Forelimb muscle (tissue), 1 donor: ENCODE data around the gene JUND. TPM values are rescaled to one million over a fixed set of nuclear protein-coding genes. Genes with fewer than 3 reads are reported as not detected.

Experiments
- DNase-seq: peaks from one replicate; pipeline ENCODE4 v3.0.0-alpha.2; 2013; ENCODE audit warnings: low read depth
- polyA plus RNA-seq: library from polyadenylated mRNA; unstranded; fragments of 120-200 nt; gene quantifications from one replicate; pipeline ENCODE4 v1.2.1, GENCODE V29; 2013; ENCODE audit not compliant: insufficient read length

The JUND gene
- polyA plus RNA-seq, 1 donor: 129 TPM

DNA sequence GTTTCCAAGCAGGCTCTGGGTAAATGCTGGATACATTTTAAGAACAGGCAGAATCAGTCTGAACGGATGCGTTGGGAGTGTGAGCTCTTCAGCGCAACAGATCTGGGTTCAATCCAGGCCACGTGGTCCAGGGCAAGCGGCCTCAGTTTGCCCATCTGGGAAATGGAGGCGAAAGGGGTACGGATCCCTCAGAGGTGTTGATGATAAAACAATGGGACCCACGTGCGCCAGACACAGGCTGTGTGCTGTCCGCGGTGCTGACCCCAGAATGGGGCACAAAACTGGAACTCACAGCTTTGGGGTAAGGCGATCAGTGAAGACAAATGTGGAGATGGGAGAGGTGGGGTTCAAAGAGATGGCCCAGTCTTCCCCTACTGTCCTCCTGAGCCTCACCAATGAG is 42.1 kb downstream of the JUND start:
- no peak for DNase-seq

DNA sequence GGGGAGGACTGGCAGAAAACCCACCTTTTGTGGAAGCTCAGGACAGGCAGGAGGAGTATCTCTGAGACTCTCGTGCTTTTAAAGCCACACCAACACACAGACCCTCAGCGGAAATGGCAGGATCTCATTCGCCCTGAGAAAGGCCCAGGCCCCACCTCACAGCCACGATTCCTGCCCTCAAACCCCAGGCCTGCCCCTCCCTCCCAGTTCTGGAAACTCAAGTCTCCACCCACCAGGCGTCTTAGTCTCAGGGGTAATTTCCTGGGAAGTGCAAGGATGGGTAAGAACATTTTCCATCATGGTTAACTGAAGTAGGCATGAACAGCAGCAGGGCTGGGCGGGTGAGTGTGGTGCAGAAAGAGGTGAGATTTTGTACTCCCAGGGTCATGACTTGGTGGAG is 47.2 kb downstream of the JUND start:
- no peak for DNase-seq

GRCh38 chr19:18233224-18233825 is 48.1 kb downstream of the JUND start:
- no peak for DNase-seq

- no peak for DNase-seq
Measured at GRCh38 chr19:18232540-18233223, 48.7 kb downstream of the JUND start.

DNA sequence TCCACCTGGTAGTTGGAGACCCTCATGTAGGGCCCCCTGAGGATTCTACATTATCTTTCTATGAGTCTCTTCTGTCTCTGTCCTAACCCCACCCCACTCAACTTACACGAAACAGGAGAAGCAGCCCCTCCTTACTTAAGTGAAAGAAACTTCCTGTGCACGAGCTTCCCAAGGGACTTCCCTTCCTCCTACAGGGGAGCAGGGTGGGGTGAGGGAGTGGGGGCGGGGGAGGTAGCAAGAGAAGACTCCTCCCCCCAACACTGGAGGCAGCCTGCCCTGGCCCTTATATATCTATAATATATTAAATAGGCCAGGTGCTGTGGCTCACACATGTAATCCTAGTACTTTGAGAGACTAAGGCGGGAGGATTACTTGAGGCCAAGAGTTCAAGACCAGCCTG is 49.6 kb downstream of the JUND start:
- no peak for DNase-seq

DNA sequence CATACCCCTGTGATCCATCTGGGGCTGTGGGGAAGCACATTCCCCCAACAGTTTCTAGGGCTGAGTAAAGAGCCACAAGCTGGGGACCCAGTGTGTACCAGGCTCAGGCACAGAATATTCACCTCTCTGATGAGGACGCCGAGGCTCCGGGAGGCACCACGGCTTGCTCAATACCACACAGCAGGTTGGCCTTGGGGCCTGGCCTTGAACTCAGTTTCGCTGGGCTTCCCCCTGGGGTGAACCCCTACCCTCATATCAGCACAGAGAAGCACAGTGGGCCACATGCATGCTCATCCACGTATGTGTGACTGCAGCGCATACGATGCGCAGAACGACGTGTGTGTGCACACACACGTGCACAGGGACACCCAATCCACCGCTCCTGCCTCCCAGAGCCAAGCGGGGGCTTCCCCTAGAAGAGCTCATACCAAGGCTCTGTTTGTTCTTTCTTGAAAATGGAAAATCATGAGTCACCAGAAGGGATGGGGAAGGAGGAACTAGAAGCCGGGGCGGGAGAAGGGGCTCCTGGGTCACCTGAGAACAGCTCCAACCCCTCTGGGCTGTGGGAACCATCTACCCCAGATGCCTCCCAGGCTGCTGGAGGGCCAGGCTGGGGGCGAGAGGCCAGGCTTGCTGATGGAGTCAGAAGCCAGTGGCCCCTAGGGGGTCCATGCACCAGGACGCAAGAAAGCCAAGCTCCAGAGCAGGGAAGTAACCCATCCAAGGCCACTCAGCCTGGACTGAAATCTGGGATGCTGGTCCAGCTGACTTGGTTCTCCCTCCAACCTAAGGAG is 50.3 kb downstream of the JUND start:
- no peak for DNase-seq

DNA sequence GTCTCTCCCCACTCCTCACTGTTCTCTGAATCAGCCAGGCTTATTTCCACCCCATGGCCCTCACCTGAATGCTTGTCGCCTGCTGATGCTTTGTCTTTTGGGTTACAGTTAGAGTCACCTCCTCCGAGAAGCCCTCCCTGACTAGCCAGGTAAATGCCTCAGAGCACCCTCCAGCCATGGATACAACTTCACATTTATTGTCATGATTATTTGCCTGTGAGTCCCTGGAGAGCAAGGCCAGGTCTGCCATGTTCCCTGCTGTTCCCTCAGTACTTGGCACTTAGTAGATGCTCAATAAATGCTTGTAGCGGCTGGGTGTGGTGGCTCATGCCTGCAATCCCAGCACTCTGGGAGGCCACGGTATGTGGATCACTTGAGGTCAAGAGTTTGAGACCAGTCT is 51.5 kb downstream of the JUND start:
- DNase-seq: no peak

Other genes with a start within 250 kb of the JUND start
- 0.35 TPM for gene IL12RB1, start 194.7 kb downstream of the JUND start, polyA plus RNA-seq
- 11.4 TPM for gene MAST3, start 183.8 kb downstream of the JUND start, polyA plus RNA-seq
- gene PIK3R2, start 128.5 kb downstream of the JUND start, polyA plus RNA-seq: 57.8 TPM
- 0.11 TPM for gene IFI30, start 107.8 kb downstream of the JUND start, polyA plus RNA-seq
- gene MPV17L2, start 88.4 kb downstream of the JUND start, polyA plus RNA-seq: 6.2 TPM
- 4.2 TPM for gene RAB3A, start 77.6 kb downstream of the JUND start, polyA plus RNA-seq
- 4.8 TPM for gene PDE4C, start 55.2 kb downstream of the JUND start, polyA plus RNA-seq
- gene IQCN, start 7.2 kb downstream of the JUND start, polyA plus RNA-seq: 3.4 TPM
- gene LSM4, start 41.5 kb upstream of the JUND start, polyA plus RNA-seq: 87.8 TPM
- 8.1 TPM for gene PGPEP1, start 59.0 kb upstream of the JUND start, polyA plus RNA-seq
- 0.30 TPM for gene GDF15, start 104.5 kb upstream of the JUND start, polyA plus RNA-seq
- 1.6 TPM for gene LRRC25, start 116.0 kb upstream of the JUND start, polyA plus RNA-seq
- gene SSBP4, start 137.8 kb upstream of the JUND start, polyA plus RNA-seq: 94.6 TPM
- gene ISYNA1, start 156.5 kb upstream of the JUND start, polyA plus RNA-seq: 164 TPM
- gene ELL, start 240.4 kb upstream of the JUND start, polyA plus RNA-seq: 16.8 TPM